ENCODE results near the gene AGBL5. TPM values are rescaled to one million over a fixed set of nuclear protein-coding genes. Genes with fewer than 3 reads are reported as not detected.

AGBL5 gene
- total and polyA plus RNA-seq, 2 of the 13 experiments (the other 11 are each of a cell fraction or from before 2014, with no cell fraction given), result 55.9 to 73.3 TPM

GRCh38 chr2:27095745-27096651 lies 44.5 kb downstream of the AGBL5 start (continued):
- TF ChIP-seq RAD21 (CRISPR knock-in tag; IDR thresholded peaks at IDR 0.05) (peak; percentile 47; the same call in 1 of the 2 replicates), MLXIP (CRISPR knock-in tag; IDR thresholded peaks at IDR 0.05; ENCODE audit: borderline replicate concordance) (no peak; the same call in 1 of the 2 replicates), RFX1 (IDR thresholded peaks at IDR 0.05) (no peak), BRF2 (CRISPR knock-in tag; IDR thresholded peaks at IDR 0.05) (peak; percentile 91), CREBL2 (CRISPR knock-in tag; IDR thresholded peaks at IDR 0.05; ENCODE audit: borderline replicate concordance) (no peak), ZFP91 (CRISPR knock-in tag; IDR thresholded peaks at IDR 0.05; ENCODE audit: borderline replicate concordance) (peak; percentile 88), ZNF737 (CRISPR knock-in tag; IDR thresholded peaks at IDR 0.05; ENCODE audit: borderline replicate concordance) (peak; percentile 90; the same call in 1 of the 2 replicates), MYNN (CRISPR knock-in tag; IDR thresholded peaks at IDR 0.05; ENCODE audit: low read depth) (peak; percentile 50; the same call in 1 of the 2 replicates), SIN3B (IDR thresholded peaks at IDR 0.05; ENCODE audit: low read length) (0 out of 2 replicates have a peak, but pooled peaks have one; percentile 9), SOX6 (IDR thresholded peaks at IDR 0.05) (no peak), SOX6 (CRISPR knock-in tag; IDR thresholded peaks at IDR 0.05) (peak; percentile 94), EED (CRISPR knock-in tag; IDR thresholded peaks at IDR 0.05) (peak; percentile 61), CBX5 (CRISPR knock-in tag; IDR thresholded peaks at IDR 0.05; ENCODE audit: borderline replicate concordance) (peak; percentile 87; the same call in 1 of the 2 replicates), TEAD2 (CRISPR knock-in tag; IDR thresholded peaks at IDR 0.05) (no peak), ZNF839 (CRISPR knock-in tag; IDR thresholded peaks at IDR 0.05; ENCODE audit: borderline replicate concordance) (peak; percentile 23; the same call in 1 of the 2 replicates), IRF2 (CRISPR knock-in tag; IDR thresholded peaks at IDR 0.05) (peak; percentile 95), NONO (IDR thresholded peaks at IDR 0.05) (no peak), NONO (CRISPR knock-in tag; conservative IDR thresholded peaks at IDR 0.05) (peak; percentile 91), ZUFSP (CRISPR knock-in tag; IDR thresholded peaks at IDR 0.05; ENCODE audit: borderline replicate concordance) (0 out of 2 replicates have a peak, but pooled peaks have one; percentile 75), KDM4B (CRISPR knock-in tag; IDR thresholded peaks at IDR 0.05) (peak; percentile 98)

Data from HepG2 (cell line).